Endothelial cell (in vitro differentiated cells): ENCODE data around the gene HDAC1. TPM values are rescaled to one million over a fixed set of nuclear protein-coding genes. Genes with fewer than 3 reads are reported as not detected.

Experiments used
- DNase-seq: peaks from one replicate; pipeline ENCODE4 v3.0.0; 2021; ENCODE audit warnings: low spot score
- H3K27ac Mint-ChIP-seq: one replicate; pipeline ENCODE4 v1.8.0; 2021; ENCODE audit warnings: mixed read lengths, inconsistent platforms; ENCODE audit not compliant: unreplicated experiment
- H3K27me3 Mint-ChIP-seq: one replicate; pipeline ENCODE4 v1.8.0; 2021; ENCODE audit warnings: mild to moderate bottlenecking, moderate library complexity, mixed read lengths, inconsistent platforms; ENCODE audit not compliant: unreplicated experiment
- H3K36me3 Mint-ChIP-seq: one replicate; pipeline ENCODE4 v1.8.0; 2021; ENCODE audit warnings: mild to moderate bottlenecking, low read depth, mixed read lengths, inconsistent platforms; ENCODE audit not compliant: unreplicated experiment
- H3K4me1 Mint-ChIP-seq: one replicate; pipeline ENCODE4 v1.8.0; 2021; ENCODE audit warnings: mild to moderate bottlenecking, mixed read lengths, inconsistent platforms; ENCODE audit not compliant: unreplicated experiment
- H3K4me3 Mint-ChIP-seq: one replicate; pipeline ENCODE4 v1.8.0; 2021; ENCODE audit warnings: mild to moderate bottlenecking, mixed read lengths, inconsistent platforms; ENCODE audit not compliant: unreplicated experiment
- H3K9me3 Mint-ChIP-seq: one replicate; pipeline ENCODE4 v1.8.0; 2021; ENCODE audit warnings: mixed read lengths, inconsistent platforms; ENCODE audit not compliant: unreplicated experiment
- total RNA-seq: library from RNA; stranded (reverse); fragmentation: NEBNext Ultra II Directional; extraction: Animal tissue kit (Norgen Biotek cat#: 25700); gene quantifications from one replicate; pipeline ENCODE4 v1.2.1, GENCODE V29; 2021; ENCODE audit not compliant: unreplicated experiment
- TF ChIP-seq, protein P1 (sequence below): fragments of 200-600 bp; sonication (generic); IDR thresholded peaks from one replicate; pipeline ENCODE4 v1.5.0; 2021; ENCODE audit warnings: antibody characterized with exemption; ENCODE audit not compliant: unreplicated experiment

The HDAC1 gene
- total RNA-seq, 1 donor from 2014 or later: 143 TPM

DNA sequence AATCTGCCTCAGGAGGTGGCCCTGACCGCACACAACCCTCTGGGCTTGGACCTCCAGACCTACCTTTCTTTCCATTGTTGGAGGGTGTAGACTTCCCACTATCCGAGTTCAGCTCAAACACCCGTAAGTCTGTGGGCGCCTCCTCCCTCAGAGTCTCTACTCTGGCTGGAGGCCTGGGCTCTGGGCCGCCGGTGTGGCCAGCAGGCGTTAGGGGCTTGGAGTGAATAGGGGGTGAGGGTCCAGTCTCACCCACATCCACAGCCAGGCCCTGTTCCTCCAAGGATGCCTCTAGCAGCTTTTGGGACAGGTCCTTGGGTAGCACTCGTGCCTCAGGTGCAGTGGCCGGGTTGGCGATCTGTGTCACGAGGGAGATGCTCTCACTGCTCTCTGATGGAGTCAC is 84.3 kb downstream of the HDAC1 start:
- DNase-seq: no peak
- H3K4me1 Mint-ChIP-seq: no peaks in the 10 kb centered on the region
- no peak overlapping the region for H3K4me3 Mint-ChIP-seq
- H3K27ac Mint-ChIP-seq: no peak overlapping the region
- H3K27me3 Mint-ChIP-seq: no peaks in the 10 kb centered on the region
- H3K9me3 Mint-ChIP-seq: no peaks in the 10 kb centered on the region
- TF ChIP-seq, protein P1, sequence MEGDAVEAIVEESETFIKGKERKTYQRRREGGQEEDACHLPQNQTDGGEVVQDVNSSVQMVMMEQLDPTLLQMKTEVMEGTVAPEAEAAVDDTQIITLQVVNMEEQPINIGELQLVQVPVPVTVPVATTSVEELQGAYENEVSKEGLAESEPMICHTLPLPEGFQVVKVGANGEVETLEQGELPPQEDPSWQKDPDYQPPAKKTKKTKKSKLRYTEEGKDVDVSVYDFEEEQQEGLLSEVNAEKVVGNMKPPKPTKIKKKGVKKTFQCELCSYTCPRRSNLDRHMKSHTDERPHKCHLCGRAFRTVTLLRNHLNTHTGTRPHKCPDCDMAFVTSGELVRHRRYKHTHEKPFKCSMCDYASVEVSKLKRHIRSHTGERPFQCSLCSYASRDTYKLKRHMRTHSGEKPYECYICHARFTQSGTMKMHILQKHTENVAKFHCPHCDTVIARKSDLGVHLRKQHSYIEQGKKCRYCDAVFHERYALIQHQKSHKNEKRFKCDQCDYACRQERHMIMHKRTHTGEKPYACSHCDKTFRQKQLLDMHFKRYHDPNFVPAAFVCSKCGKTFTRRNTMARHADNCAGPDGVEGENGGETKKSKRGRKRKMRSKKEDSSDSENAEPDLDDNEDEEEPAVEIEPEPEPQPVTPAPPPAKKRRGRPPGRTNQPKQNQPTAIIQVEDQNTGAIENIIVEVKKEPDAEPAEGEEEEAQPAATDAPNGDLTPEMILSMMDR: no peak
- H3K36me3 Mint-ChIP-seq: peaks cover 58% of the 10 kb centered on the region

DNA sequence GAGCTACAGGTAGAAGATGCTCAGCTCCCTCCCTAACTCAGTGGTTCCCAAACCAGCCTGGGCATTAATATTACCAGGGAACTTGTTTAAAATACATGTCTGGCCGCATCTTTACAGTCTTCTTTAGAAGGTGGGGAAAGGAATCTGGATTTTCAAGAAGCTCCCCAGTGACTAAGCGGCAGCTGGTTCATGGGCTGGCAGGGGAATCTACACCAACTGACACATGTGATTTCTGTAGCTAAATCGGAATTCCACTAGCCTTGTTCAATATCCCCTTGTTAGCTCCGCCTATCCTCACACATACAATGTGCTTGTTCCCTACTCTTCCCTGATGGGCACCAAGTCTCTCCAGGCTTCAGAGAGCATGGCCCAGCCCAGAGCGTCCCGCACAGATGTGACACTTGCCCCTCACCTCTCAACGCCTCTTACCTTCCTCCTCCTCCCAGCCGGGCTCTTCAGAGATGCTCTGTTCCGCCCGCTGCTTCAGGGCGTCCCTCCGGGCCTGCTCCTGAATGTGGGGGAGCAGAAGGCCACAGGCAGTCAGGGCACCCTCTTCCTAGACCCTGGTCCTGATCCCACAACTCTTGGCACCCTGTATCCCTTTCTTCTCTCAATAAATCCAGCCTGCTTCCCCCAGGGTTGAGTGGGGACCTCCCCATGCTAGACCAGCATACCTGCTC is 85.8 kb downstream of the HDAC1 start:
- no peak for DNase-seq
- no peaks in the 10 kb centered on the region for H3K4me1 Mint-ChIP-seq
- H3K9me3 Mint-ChIP-seq: no peaks in the 10 kb centered on the region
- H3K27me3 Mint-ChIP-seq: no peaks in the 10 kb centered on the region
- peak overlapping the region; percentile 76 for H3K4me3 Mint-ChIP-seq
- no peak overlapping the region for H3K27ac Mint-ChIP-seq
- TF ChIP-seq, protein P1: no peak
- H3K36me3 Mint-ChIP-seq: peaks cover 49% of the 10 kb centered on the region

DNA sequence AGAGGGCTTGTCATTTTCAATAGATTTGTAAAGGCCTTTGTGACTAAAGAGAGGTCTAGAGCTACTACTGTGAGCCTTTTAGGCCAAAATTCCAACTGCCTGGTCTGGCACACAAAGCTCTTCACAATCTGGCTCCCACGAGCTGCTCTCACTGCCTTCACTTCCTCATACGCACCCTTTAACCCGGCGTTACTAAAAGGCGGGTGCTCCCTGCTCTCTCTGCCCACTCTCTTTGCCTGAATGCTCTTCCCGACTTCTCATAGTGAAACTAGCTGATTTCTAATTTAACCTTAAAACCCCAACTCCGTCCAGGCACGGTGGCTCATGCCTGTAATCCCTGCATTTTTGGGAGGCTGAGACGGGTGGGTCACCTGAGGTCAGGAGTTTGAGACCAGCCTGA is 88.2 kb downstream of the HDAC1 start:
- no peaks in the 10 kb centered on the region for H3K4me1 Mint-ChIP-seq
- DNase-seq: no peak
- TF ChIP-seq, protein P1: no peak
- H3K36me3 Mint-ChIP-seq: peaks cover 37% of the 10 kb centered on the region
- no peaks in the 10 kb centered on the region for H3K27me3 Mint-ChIP-seq
- no peaks in the 10 kb centered on the region for H3K9me3 Mint-ChIP-seq
- no peak overlapping the region for H3K4me3 Mint-ChIP-seq
- peak overlapping the region; percentile 11 for H3K27ac Mint-ChIP-seq

Other genes starting within 250 kb of the HDAC1 start
- 26.9 TPM for gene TMEM39B, start 219.1 kb upstream of the HDAC1 start, total RNA-seq
- gene KPNA6, start 184.0 kb upstream of the HDAC1 start, total RNA-seq: 95.3 TPM
- gene TXLNA, start 112.4 kb upstream of the HDAC1 start, total RNA-seq: 65.3 TPM
- gene CCDC28B, start 91.5 kb upstream of the HDAC1 start, total RNA-seq: 22.9 TPM
- gene IQCC, start 86.4 kb upstream of the HDAC1 start, total RNA-seq: 1.9 TPM
- not detected for gene DCDC2B, start 83.0 kb upstream of the HDAC1 start, total RNA-seq
- gene TMEM234, start 69.7 kb upstream of the HDAC1 start, total RNA-seq: 23.2 TPM
- gene EIF3I, start 69.7 kb upstream of the HDAC1 start, total RNA-seq: 174 TPM
- 1.4 TPM for gene FAM167B, start 44.9 kb upstream of the HDAC1 start, total RNA-seq
- gene LCK, start 40.8 kb upstream of the HDAC1 start, total RNA-seq: 1.1 TPM
- gene MARCKSL1, start 44.1 kb downstream of the HDAC1 start, total RNA-seq: 730 TPM
- gene FAM229A, start 70.4 kb downstream of the HDAC1 start, total RNA-seq: 8.5 TPM
- gene TSSK3, start 70.5 kb downstream of the HDAC1 start, total RNA-seq: 0.67 TPM
- 79.0 TPM for gene BSDC1, start 102.4 kb downstream of the HDAC1 start, total RNA-seq
- gene ZBTB8B, start 173.0 kb downstream of the HDAC1 start, total RNA-seq: 0.92 TPM
- gene ZBTB8A, start 247.3 kb downstream of the HDAC1 start, total RNA-seq: 17.4 TPM